SJSA1 (cell line): ENCODE measurements around the gene ISY1. TPM values are rescaled to one million over a fixed set of nuclear protein-coding genes. Genes with fewer than 3 reads are reported as not detected.
"Not testable (repeated sequence)": the region's sequence is repeated elsewhere in the genome, so short reads cannot be mapped to it uniquely, and the experiment has no call there.

Experiments
- DNase-seq, 2 experiments: peaks; one replicate each; pipeline ENCODE4 v3.0.0-alpha.2; 2015 to 2020; ENCODE audit warnings: low spot score in 2 of 2, low read depth in 1 of 2
- H3K27ac ChIP-seq: fragments of 250-450 bp; sonication (Bioruptor Pico); 2 replicates; pipeline ENCODE4 v1.5.1; 2020; ENCODE audit warnings: mild to moderate bottlenecking, moderate library complexity
- H3K27me3 ChIP-seq: fragments of 250-450 bp; sonication (Bioruptor Pico); replicated peaks from 2 replicates; pipeline ENCODE4 v1.5.1; 2020; ENCODE audit warnings: mild to moderate bottlenecking, moderate library complexity
- H3K36me3 ChIP-seq: fragments of 250-450 bp; sonication (Bioruptor Pico); 2 replicates; pipeline ENCODE4 v1.5.1; 2020; ENCODE audit warnings: mild to moderate bottlenecking
- H3K4me1 ChIP-seq: fragments of 250-450 bp; sonication (Bioruptor Pico); replicated peaks from 2 replicates; pipeline ENCODE4 v1.6.1; 2021; ENCODE audit warnings: mild to moderate bottlenecking
- H3K4me3 ChIP-seq: fragments of 250-450 bp; sonication (Bioruptor Pico); 2 replicates; pipeline ENCODE4 v1.5.1; 2020; ENCODE audit warnings: mild to moderate bottlenecking
- H3K9me3 ChIP-seq: fragments of 250-450 bp; sonication (Bioruptor Pico); replicated peaks from 2 replicates; pipeline ENCODE4 v1.5.1; 2020; ENCODE audit warnings: mild to moderate bottlenecking
- total RNA-seq: library from RNA; depleted of rRNA; stranded (reverse); fragments of >200 nt; shearing (Covaris generic); gene quantifications from 2 replicates; pipeline ENCODE4 v1.2.3, GENCODE V29; 2014

ISY1 gene
- total RNA-seq, 1 experiment from 2014 or later: 40.5 TPM

DNA sequence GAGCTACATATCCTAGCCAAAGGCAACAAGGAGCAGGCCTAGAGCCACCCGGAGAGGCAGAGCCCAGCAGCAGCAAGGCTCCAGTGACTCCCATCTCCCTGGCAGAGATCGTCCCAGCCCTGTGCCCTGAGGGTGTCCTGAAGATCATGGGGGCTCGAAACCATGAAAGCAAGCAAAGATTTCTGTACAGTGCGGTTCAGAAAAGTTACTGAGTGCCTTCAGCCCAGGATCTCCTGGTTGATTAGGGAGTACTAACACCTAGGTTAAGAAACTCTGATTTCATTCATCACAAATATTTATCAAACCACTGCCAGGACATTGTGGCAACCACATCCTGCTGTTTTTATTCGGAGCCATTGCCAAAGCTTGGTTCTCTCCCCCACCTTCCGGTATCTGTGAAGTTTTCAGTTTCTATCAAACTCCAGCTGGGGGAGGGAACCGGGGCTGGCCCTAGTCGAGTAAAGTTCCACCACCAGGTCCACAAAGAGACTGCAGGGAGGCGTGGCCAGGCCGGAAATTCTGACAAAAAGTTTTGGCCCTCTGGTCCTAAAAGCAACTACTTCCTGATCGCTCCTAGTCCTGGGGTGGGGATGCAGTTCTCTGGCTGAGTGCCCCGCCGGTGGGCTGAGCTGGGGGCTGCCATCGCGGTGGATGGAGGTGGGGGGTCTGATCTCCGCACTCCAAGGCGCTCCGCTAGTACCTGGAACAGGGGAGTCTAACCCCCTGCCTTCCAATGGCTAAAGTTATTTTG lies 40.4 kb downstream of the ISY1 start:
- Histone ChIP-seq H3K9me3 (no peaks in the 10 kb centered on the region), H3K36me3 (peaks cover 13% of the 10 kb centered on the region), H3K4me1 (peaks cover 10% of the 10 kb centered on the region), H3K27me3 (no peaks in the 10 kb centered on the region), H3K27ac (peak overlapping the region; percentile 42), H3K4me3 (peak overlapping the region; percentile 67)
- peak; percentile 83 to 88 for DNase-seq

DNA sequence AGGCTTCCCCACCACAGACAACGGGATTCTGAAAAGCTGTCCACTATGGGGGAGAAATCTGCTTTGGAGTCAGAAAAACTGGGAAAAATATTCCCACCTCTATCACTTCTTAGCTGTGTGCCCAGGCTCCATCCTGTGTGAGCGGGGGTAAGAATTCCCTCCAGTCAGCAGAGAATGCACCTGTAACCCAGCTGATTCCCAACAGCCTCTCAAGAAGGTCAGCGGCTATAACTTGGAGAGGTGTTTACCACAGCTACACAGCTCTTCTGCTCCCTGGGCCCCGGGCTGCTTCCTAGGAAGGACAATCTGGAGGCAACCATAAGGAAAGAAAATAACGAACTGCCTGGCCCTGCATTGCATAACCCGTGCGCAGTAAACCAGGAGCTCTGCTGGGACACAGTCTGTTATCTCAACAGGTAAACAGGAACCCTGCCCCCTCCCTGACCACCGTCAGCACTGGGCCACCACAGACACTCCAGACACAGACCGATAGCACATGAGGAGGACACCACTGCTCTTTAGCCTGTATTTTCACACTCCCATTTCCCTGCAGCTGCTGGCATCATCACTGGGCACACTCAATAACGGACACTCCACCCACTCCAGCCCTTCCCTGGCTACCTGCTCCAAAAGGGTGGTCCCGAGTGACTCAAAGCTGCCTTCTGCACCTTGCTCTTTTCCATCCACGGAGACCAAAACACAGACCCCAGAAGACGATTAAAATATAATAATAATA lies 41.3 kb downstream of the ISY1 start:
- Histone ChIP-seq H3K4me1 (peaks cover 10% of the 10 kb centered on the region), H3K27me3 (no peaks in the 10 kb centered on the region), H3K9me3 (no peaks in the 10 kb centered on the region), H3K27ac (peak overlapping the region; percentile 42; the same call in 1 of the 2 replicates), H3K4me3 (peak overlapping the region; percentile 67), H3K36me3 (peaks cover 13% of the 10 kb centered on the region)
- DNase-seq: no peak

DNA sequence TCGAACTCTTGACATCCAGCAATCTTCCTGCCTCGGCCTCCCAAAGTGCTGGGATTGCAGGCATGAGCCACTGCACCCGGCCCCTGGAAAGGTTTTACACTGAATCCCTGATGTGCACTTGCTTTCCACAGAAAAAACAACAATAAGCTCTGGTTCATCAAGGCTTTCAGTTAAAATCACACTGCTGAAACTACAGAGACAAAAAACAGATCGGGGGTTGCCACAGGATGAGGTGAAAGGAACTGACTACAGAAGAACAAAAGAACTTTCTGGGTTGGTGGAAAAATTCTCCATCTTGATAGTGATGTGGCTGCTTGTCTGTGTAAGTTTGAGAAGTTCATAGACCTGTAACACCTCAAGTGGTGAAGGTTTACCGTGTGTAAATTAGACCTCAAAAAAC lies 42.1 kb downstream of the ISY1 start:
- H3K27me3 ChIP-seq: no peaks in the 10 kb centered on the region
- DNase-seq: no peak
- no peaks in the 10 kb centered on the region for H3K9me3 ChIP-seq
- H3K36me3 ChIP-seq: peaks cover 13% of the 10 kb centered on the region
- no peak overlapping the region for H3K27ac ChIP-seq
- H3K4me1 ChIP-seq: peaks cover 10% of the 10 kb centered on the region
- no peak overlapping the region for H3K4me3 ChIP-seq

DNA sequence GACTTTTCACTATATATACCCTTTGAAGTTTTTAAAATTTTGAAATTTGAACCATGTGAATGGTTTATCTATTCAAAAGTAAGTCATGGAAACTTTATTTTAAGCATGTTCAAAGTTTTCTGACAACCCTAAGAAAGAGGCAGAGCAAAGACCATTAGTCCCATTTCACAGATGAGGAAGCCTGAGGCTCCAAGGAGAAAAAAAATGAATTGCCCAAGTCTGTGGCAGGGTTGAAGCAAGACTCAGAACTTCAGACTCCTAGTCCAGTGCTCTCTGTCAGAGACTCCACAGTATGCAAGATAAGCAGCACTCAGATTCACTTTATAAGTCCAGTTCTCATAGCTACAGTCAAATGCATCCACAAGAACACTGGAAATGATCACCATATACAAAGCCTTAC lies 43.7 kb downstream of the ISY1 start:
- H3K36me3 ChIP-seq: peaks cover 13% of the 10 kb centered on the region
- DNase-seq: no peak
- no peak overlapping the region for H3K4me3 ChIP-seq
- no peak overlapping the region for H3K27ac ChIP-seq
- peaks cover 10% of the 10 kb centered on the region for H3K4me1 ChIP-seq
- no peaks in the 10 kb centered on the region for H3K27me3 ChIP-seq
- H3K9me3 ChIP-seq: no peaks in the 10 kb centered on the region

GRCh38 chr3:129116482-129116946 lies 44.3 kb downstream of the ISY1 start:
- Histone ChIP-seq H3K9me3 (no peaks in the 10 kb centered on the region), H3K27me3 (no peaks in the 10 kb centered on the region), H3K4me3 (no peak overlapping the region), H3K4me1 (peaks cover 10% of the 10 kb centered on the region), H3K36me3 (peaks cover 13% of the 10 kb centered on the region), H3K27ac (no peak overlapping the region)
- no peak for DNase-seq

GRCh38 chr3:129114455-129114854 lies 46.4 kb downstream of the ISY1 start:
- DNase-seq: no peak
- no peaks in the 10 kb centered on the region for H3K9me3 ChIP-seq
- H3K36me3 ChIP-seq: peaks cover 13% of the 10 kb centered on the region
- no peak overlapping the region for H3K4me3 ChIP-seq
- H3K27me3 ChIP-seq: no peaks in the 10 kb centered on the region
- peaks cover 2% of the 10 kb centered on the region for H3K4me1 ChIP-seq
- H3K27ac ChIP-seq: no peak overlapping the region

- H3K27ac ChIP-seq: no peak overlapping the region
- DNase-seq: no peak
These were observed 48.4 kb downstream of the ISY1 start for GRCh38 chr3:129112308-129113052.

GRCh38 chr3:129111076-129111780 lies 49.6 kb downstream of the ISY1 start:
- DNase-seq: not testable (repeated sequence)

More at GRCh38 chr3:129112308-129113052, 48.4 kb downstream of the ISY1 start:
- H3K4me1 ChIP-seq: no peaks in the 10 kb centered on the region
- H3K9me3 ChIP-seq: no peaks in the 10 kb centered on the region
- no peak overlapping the region for H3K4me3 ChIP-seq
- peaks cover 4% of the 10 kb centered on the region; the same call in 1 of the 2 replicates for H3K36me3 ChIP-seq
- no peaks in the 10 kb centered on the region for H3K27me3 ChIP-seq

DNA sequence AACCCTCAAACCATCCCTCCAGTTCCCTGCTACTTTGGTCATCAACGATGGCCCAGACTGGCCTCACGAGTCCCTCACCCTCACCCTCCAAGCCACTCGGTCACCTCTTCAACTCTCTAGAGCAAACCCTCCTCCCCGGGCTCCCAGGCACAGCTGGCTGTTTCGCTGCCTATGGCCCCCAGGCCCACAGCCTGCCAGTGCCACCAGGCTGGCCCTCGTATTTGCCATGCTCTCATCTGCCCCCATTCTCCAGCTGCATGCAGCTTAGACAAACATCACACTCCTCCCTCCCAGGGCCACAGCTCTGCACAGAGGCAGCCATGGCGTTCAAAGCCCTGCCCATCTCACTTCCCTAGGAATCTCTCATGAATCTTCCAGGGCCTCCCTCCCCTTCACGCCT lies 53.1 kb downstream of the ISY1 start:
- Histone ChIP-seq H3K4me3 (no peak overlapping the region), H3K27me3 (no peaks in the 10 kb centered on the region), H3K9me3 (no peaks in the 10 kb centered on the region), H3K27ac (no peak overlapping the region), H3K4me1 (no peaks in the 10 kb centered on the region), H3K36me3 (no peaks in the 10 kb centered on the region; the same call in 1 of the 2 replicates)
- DNase-seq: no peak

More at GRCh38 chr3:129111076-129111780, 49.6 kb downstream of the ISY1 start:
- H3K27ac ChIP-seq, H3K27me3 ChIP-seq, H3K36me3 ChIP-seq, H3K4me3 ChIP-seq, H3K9me3 ChIP-seq, H3K4me1 ChIP-seq: not testable (repeated sequence)

DNA sequence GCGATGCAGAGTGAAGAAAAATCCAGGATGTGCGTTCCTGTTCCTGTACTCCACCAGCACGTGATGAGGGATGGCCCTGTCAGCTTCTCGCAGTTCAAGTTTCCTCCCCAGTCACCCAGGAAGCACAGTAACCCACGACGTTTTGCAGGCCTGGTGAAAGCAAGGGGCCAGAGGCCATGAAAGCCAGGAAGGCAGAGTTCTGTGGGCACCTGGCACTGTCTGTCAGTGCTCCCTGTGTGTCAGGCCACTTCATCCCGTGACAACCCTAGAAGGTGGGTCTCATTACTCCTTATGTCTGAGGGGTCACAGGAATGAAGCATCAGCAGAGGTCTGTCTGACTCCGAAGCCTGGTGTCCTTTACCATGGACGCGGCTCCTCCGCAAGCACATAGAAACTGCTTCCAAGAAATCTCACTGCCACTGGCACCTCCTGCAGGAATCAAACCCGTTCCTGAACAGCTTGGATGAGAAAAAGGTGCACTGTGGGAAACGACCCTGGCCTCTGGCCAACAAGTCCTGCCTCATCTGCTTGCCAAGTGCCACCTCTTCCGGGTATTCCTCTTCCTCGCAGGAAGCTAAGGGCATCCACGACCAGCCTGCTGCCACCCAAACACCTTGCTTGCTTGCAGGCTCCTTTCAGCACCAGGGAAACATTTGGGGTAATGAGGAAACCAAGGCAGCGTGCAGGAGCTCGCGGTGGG lies 53.8 kb downstream of the ISY1 start:
- Histone ChIP-seq H3K27me3 (no peaks in the 10 kb centered on the region), H3K4me1 (no peaks in the 10 kb centered on the region), H3K27ac (no peak overlapping the region), H3K36me3 (no peaks in the 10 kb centered on the region; the same call in 1 of the 2 replicates), H3K9me3 (no peaks in the 10 kb centered on the region), H3K4me3 (no peak overlapping the region)
- no peak for DNase-seq

GRCh38 chr3:129106320-129106719 lies 54.5 kb downstream of the ISY1 start:
- H3K27ac ChIP-seq: no peak overlapping the region
- H3K27me3 ChIP-seq: no peaks in the 10 kb centered on the region
- H3K4me1 ChIP-seq: no peaks in the 10 kb centered on the region
- no peak overlapping the region for H3K4me3 ChIP-seq
- DNase-seq: no peak
- H3K9me3 ChIP-seq: no peaks in the 10 kb centered on the region
- no peaks in the 10 kb centered on the region; the same call in 1 of the 2 replicates for H3K36me3 ChIP-seq

DNA sequence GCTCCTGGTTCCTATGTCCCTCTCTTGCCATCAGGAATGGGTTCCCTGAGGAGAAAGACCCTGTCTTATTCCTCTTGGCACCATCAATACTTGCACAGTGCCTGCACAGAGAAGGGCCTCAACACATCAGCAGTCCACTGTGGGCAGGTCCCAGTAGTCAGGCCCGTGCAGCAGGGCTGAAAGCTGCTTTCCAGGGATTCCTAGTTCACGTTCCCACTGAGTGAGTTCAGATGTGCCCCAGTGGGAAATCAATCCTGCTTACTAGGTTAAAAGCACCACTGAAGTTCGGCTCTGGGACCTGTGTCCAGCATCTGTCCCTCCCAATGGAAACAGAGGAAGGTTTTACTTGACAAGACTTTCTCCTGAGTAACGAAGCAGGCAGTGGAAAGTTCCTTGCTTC lies 55.0 kb downstream of the ISY1 start:
- no peaks in the 10 kb centered on the region for H3K27me3 ChIP-seq
- H3K9me3 ChIP-seq: no peaks in the 10 kb centered on the region
- no peak overlapping the region for H3K27ac ChIP-seq
- no peaks in the 10 kb centered on the region for H3K4me1 ChIP-seq
- no peak overlapping the region for H3K4me3 ChIP-seq
- H3K36me3 ChIP-seq: no peaks in the 10 kb centered on the region; the same call in 1 of the 2 replicates
- DNase-seq: no peak
